Middle frontal gyrus (tissue), 1 donor: ENCODE results near the gene PKLR.
A peak's percentile ranks its signal among the peaks of the same experiment; 100 is the strongest.
"Not testable (repeated sequence)": the region's sequence is repeated elsewhere in the genome, so short reads cannot be mapped to it uniquely, and the experiment has no call there.

Source experiments
- DNase-seq: peaks from one replicate; pipeline ENCODE4 v3.0.0-alpha.2; 2015; ENCODE audit warnings: low spot score; ENCODE audit errors: extremely low spot score

Gene PKLR

GRCh38 chr1:155301342-155301841 lies at the start of gene PKLR:
TSS of gene PKLR (minus strand) at chr1:155301438. CDS start at chr1:155301395, 43 bp downstream.
- DNase-seq = no peak

DNA sequence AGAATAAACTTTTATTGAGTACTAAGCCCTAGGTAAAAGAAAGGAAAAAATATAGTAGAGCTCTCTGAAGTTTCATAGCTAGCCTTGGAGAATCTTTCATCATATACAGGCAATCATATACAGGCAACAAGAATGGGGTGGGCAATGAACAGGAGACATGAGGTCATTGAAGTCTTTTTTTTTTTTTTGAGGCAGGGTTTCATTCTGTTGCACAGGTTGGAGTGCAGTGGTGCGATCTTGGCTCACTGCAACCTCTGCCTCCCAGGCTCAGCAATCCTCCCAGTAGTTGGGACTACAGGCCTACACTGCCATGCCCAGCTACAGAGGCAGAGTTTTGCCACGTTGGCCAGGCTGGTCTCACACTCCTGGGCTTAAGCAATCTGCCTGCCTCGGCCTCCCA lies 41.6 kb upstream of the PKLR start:
- DNase-seq = no peak

GRCh38 chr1:155339515-155340097 lies 38.4 kb upstream of the PKLR start:
- no peak for DNase-seq

GRCh38 chr1:155334962-155335361 lies 33.7 kb upstream of the PKLR start:
- DNase-seq = no peak

DNA sequence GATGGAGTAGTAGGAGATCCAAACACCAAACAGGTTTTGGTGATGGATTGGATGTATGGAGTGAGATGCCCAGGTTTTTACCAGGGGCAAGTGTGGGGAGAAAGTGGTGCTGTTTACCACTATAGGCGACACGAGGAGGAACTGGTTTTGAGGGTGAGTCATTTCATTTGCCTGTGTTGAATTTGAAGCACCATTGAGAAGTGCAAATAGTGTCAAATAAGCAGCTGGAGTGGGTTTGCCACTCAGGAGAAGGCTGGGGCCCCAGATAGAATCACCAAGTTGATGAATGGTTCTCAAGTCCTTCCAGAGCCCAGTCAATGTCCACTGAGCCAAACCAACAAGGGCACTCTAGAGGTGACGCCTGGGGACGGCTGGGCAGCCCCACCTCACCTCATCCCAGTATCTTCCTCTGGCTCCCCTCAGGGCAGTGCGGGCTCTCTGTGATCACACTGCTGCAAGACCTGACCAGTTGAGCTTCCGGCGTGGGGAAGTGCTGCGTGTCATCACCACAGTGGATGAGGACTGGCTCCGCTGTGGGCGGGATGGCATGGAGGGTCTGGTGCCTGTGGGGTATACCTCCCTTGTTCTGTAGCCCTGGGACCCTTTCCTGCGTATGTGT lies 28.9 kb upstream of the PKLR start:
- no peak for DNase-seq

GRCh38 chr1:155328856-155329255 lies 27.6 kb upstream of the PKLR start:
- DNase-seq = not testable (repeated sequence)

DNA sequence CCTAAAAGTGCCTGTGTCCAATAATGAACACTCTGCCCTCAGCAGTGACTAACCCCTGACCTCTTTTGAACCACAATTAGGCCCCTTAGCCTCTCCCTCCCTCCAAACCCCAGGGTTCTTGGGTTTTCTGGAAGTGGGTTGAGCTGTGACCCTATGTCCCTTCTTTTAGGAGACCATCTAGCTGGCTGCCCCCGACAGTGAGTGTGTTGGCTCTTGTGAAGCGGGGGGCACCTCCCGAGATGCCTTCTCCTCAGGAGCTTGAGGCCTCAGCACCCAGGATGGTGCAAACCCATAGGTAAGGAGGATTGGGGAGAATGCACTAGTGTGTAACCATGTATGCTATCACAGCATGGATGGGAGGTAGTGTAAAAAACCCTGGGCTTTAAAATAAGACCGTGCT lies 26.7 kb upstream of the PKLR start:
- no peak for DNase-seq

GRCh38 chr1:155326631-155327037 lies 25.4 kb upstream of the PKLR start:
- no peak for DNase-seq

GRCh38 chr1:155326020-155326526 lies 24.8 kb upstream of the PKLR start:
- DNase-seq = no peak

GRCh38 chr1:155325603-155325893 lies 24.3 kb upstream of the PKLR start:
- no peak for DNase-seq

- DNase-seq = no peak
Measured at GRCh38 chr1:155324717-155325602, 23.7 kb upstream of the PKLR start.

- DNase-seq = peak; percentile 80
Measured at GRCh38 chr1:155324037-155324716, 22.9 kb upstream of the PKLR start.

- peak; percentile 47 for DNase-seq
Measured at GRCh38 chr1:155323729-155324036, 22.4 kb upstream of the PKLR start.

GRCh38 chr1:155322953-155323728 lies 21.9 kb upstream of the PKLR start:
- DNase-seq = peak; percentile 80

DNA sequence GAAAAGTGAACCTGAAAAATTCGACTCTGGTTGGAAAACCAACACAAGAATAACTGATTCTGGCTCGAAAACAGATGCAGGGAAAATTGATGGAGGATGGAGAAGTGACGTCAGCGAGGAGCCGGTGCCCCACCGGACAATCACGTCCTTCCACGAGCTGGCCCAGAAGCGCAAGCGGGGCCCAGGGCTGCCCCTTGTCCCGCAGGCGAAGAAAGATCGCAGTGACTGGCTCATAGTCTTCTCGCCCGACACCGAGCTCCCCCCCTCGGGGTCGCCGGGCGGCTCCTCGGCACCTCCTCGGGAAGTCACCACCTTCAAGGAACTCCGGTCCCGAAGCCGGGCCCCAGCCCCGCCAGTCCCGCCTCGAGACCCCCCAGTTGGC lies 21.3 kb upstream of the PKLR start:
- no peak for DNase-seq

DNA sequence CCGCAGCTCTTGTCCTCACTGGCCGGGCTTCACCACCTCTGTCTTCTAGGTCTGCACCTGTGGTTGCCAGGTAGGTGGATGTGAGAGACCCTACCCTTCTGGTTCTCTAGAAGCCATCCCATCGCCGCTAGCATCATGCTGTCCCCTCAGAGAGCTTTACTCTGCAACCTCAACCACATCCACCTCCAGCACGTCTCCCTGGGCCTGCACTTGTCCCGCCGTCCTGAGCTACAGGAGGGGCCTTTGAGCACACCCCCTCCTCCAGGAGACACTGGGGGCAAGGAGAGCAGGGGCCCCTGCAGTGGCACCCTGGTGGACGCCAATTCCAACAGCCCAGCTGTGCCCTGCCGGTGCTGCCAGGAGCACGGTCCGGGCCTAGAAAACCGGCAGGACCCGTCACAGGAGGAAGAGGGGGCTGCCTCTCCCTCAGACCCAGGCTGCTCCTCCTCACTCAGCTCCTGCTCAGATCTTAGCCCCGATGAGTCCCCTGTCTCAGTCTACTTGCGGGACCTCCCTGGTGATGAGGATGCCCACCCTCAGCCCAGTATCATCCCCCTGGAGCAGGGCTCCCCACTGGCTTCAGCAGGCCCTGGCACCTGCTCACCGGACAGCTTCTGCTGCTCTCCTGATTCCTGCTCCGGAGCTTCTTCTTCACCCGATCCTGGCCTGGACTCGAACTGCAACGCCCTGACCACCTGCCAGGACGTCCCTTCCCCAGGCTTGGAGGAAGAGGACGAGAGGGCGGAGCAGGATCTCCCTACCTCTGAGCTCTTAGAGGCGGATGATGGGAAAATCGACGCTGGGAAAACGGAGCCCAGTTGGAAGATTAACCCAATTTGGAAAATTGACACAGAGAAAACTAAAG lies 20.6 kb upstream of the PKLR start:
- DNase-seq = no peak

GRCh38 chr1:155320661-155321617 lies 19.7 kb upstream of the PKLR start, which contains the start of gene RUSC1:
TSS of gene RUSC1 (plus strand) at chr1:155320894. CDS start at chr1:155321774, 880 bp downstream.
- peak; percentile 79 for DNase-seq

- no peak for DNase-seq
Measured at GRCh38 chr1:155320252-155320651, 19.0 kb upstream of the PKLR start.

DNA sequence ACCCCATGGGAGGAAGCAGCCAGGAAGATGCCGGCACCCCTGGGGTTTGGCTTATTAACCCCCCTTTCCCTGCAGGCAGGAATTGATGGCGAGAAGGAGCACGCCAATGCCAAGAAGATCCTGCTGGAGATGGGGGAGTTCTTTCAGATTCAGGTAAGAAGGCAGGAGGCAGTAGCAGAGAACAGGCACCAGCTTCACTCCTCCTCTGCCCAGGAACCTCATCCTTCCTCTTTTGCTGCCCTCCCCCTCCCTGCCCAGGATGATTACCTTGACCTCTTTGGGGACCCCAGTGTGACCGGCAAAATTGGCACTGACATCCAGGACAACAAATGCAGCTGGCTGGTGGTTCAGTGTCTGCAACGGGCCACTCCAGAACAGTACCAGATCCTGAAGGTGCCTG lies 18.3 kb upstream of the PKLR start:
- DNase-seq = no peak
